Natural killer cell treated with Interleukin-12 subunit alpha and Interleukin-12 subunit beta and Interleukin-15 and Interleukin-18, amount 100 ng/mL, for 72 hours (primary cell): ENCODE results near the gene VEGFA. TPM values are rescaled to one million over a fixed set of nuclear protein-coding genes. Genes with fewer than 3 reads are reported as not detected.

Source experiments
- ATAC-seq, 2 donors: fragments of 150-1000 bp; cut with Tn5 transposase in 1 of 2; sonication (Bioruptor Pico), chemical (Tn5 transposase) in 1 of 2; 2 replicates each; pipeline ENCODE4 v1.10.0; 2021
- DNase-seq: peaks from one replicate; pipeline ENCODE4 v3.0.0; 2022; ENCODE audit warnings: low spot score
- H3K27ac Mint-ChIP-seq, 2 donors: 1 replicate in 1 of 2; 2 replicates in 1 of 2; pipeline ENCODE4 v1.8.0; 2022; ENCODE audit warnings: mixed read lengths in 2 of 2, mild to moderate bottlenecking in 1 of 2, moderate library complexity in 1 of 2
- H3K27me3 Mint-ChIP-seq, 2 donors: 1 replicate in 1 of 2; 2 replicates in 1 of 2; pipeline ENCODE4 v1.8.0; 2022; ENCODE audit warnings: mixed read lengths in 2 of 2
- H3K36me3 Mint-ChIP-seq: one replicate; pipeline ENCODE4 v1.8.0; 2022; ENCODE audit warnings: mixed read lengths
- H3K4me1 Mint-ChIP-seq, 2 donors: 1 replicate in 1 of 2; 2 replicates in 1 of 2; pipeline ENCODE4 v1.8.0; 2022; ENCODE audit warnings: low read depth in 2 of 2, mixed read lengths in 2 of 2, mild to moderate bottlenecking in 1 of 2
- H3K4me3 Mint-ChIP-seq: one replicate; pipeline ENCODE4 v1.8.0; 2022; ENCODE audit warnings: mixed read lengths
- H3K9me3 Mint-ChIP-seq: 2 replicates; pipeline ENCODE4 v1.8.0; 2022; ENCODE audit warnings: mixed read lengths
- total RNA-seq, 2 donors: library from RNA; stranded (reverse); gene quantifications; one replicate each; pipeline ENCODE4 v1.2.3, GENCODE V29; 2022

VEGFA gene
- total RNA-seq, 2 donors from 2014 or later, result 36.8 to 43.0 TPM

GRCh38 chr6:43742931-43743632 lies 26.9 kb upstream of the VEGFA start:
- H3K4me1 Mint-ChIP-seq, result peaks cover 3% of the 10 kb centered on the region in 2 donors
- H3K36me3 Mint-ChIP-seq, result no peaks in the 10 kb centered on the region
- ATAC-seq (no peak), DNase-seq (no peak)
- no peaks in the 10 kb centered on the region for H3K9me3 Mint-ChIP-seq
- no peak overlapping the region for H3K27ac Mint-ChIP-seq
- no peak overlapping the region for H3K4me3 Mint-ChIP-seq
- H3K27me3 Mint-ChIP-seq, result peaks cover 14 to 17% of the 10 kb centered on the region in 2 donors

- no peak for DNase-seq
- Mint-ChIP-seq H3K4me3 (no peak overlapping the region), H3K9me3 (no peaks in the 10 kb centered on the region), H3K4me1 (no peaks in the 10 kb centered on the region), H3K36me3 (no peaks in the 10 kb centered on the region), H3K27me3 (peaks cover 19 to 22% of the 10 kb centered on the region in 2 donors), H3K27ac (no peak overlapping the region)
- no peak for ATAC-seq
These were observed 26.2 kb upstream of the VEGFA start for GRCh38 chr6:43743682-43744381.

- Mint-ChIP-seq H3K36me3 (no peaks in the 10 kb centered on the region), H3K4me3 (no peak overlapping the region), H3K27ac (no peak overlapping the region), H3K9me3 (no peaks in the 10 kb centered on the region), H3K4me1 (no peaks in the 10 kb centered on the region), H3K27me3 (peaks cover 19 to 22% of the 10 kb centered on the region in 2 donors)
- ATAC-seq (no peak), DNase-seq (no peak)
These were observed 25.5 kb upstream of the VEGFA start for GRCh38 chr6:43744491-43744890.

GRCh38 chr6:43744931-43745727 lies 24.9 kb upstream of the VEGFA start:
- Mint-ChIP-seq H3K36me3 (no peaks in the 10 kb centered on the region), H3K27me3 (peaks cover 19 to 22% of the 10 kb centered on the region in 2 donors), H3K9me3 (no peaks in the 10 kb centered on the region), H3K27ac (no peak overlapping the region), H3K4me1 (no peaks in the 10 kb centered on the region), H3K4me3 (no peak overlapping the region)
- ATAC-seq (no peak), DNase-seq (no peak)

GRCh38 chr6:43746071-43746470 lies 23.9 kb upstream of the VEGFA start:
- H3K27ac Mint-ChIP-seq, result no peak overlapping the region
- H3K36me3 Mint-ChIP-seq, result no peaks in the 10 kb centered on the region
- no peaks in the 10 kb centered on the region for H3K9me3 Mint-ChIP-seq
- no peak for DNase-seq
- no peak overlapping the region for H3K4me3 Mint-ChIP-seq
- no peaks in the 10 kb centered on the region for H3K4me1 Mint-ChIP-seq
- no peak for ATAC-seq
- H3K27me3 Mint-ChIP-seq, result peaks cover 19 to 22% of the 10 kb centered on the region in 2 donors

- no peak overlapping the region for H3K27ac Mint-ChIP-seq
- DNase-seq (no peak), ATAC-seq (no peak)
- no peaks in the 10 kb centered on the region for H3K9me3 Mint-ChIP-seq
- no peak overlapping the region for H3K4me3 Mint-ChIP-seq
- no peaks in the 10 kb centered on the region for H3K36me3 Mint-ChIP-seq
- peaks cover 19 to 22% of the 10 kb centered on the region in 2 donors for H3K27me3 Mint-ChIP-seq
- no peaks in the 10 kb centered on the region for H3K4me1 Mint-ChIP-seq
These were observed 23.4 kb upstream of the VEGFA start for GRCh38 chr6:43746613-43747102.

- H3K9me3 Mint-ChIP-seq, result no peaks in the 10 kb centered on the region
- no peaks in the 10 kb centered on the region for H3K4me1 Mint-ChIP-seq
- H3K36me3 Mint-ChIP-seq, result no peaks in the 10 kb centered on the region
- H3K27me3 Mint-ChIP-seq, result peaks cover 19 to 22% of the 10 kb centered on the region in 2 donors
- ATAC-seq, result no peak
- no peak overlapping the region for H3K4me3 Mint-ChIP-seq
- H3K27ac Mint-ChIP-seq, result no peak overlapping the region
- DNase-seq, result no peak
These were observed 22.2 kb upstream of the VEGFA start for GRCh38 chr6:43747784-43748183.

- DNase-seq, result no peak
- no peaks in the 10 kb centered on the region for H3K4me1 Mint-ChIP-seq
- H3K27ac Mint-ChIP-seq, result no peak overlapping the region
- no peaks in the 10 kb centered on the region for H3K9me3 Mint-ChIP-seq
- peaks cover 19 to 26% of the 10 kb centered on the region in 2 donors for H3K27me3 Mint-ChIP-seq
- no peaks in the 10 kb centered on the region for H3K36me3 Mint-ChIP-seq
- H3K4me3 Mint-ChIP-seq, result no peak overlapping the region
- no peak for ATAC-seq
These were observed 21.2 kb upstream of the VEGFA start for GRCh38 chr6:43748765-43749164.

- ATAC-seq, result no peak
- Mint-ChIP-seq H3K4me3 (no peak overlapping the region), H3K36me3 (no peaks in the 10 kb centered on the region), H3K9me3 (no peaks in the 10 kb centered on the region), H3K4me1 (no peaks in the 10 kb centered on the region), H3K27ac (no peak overlapping the region), H3K27me3 (peaks cover 19 to 29% of the 10 kb centered on the region in 2 donors)
- DNase-seq, result no peak
These were observed 20.6 kb upstream of the VEGFA start for GRCh38 chr6:43749461-43749860.

- DNase-seq, result no peak
- Mint-ChIP-seq H3K4me3 (no peak overlapping the region), H3K4me1 (peaks cover 2 to 6% of the 10 kb centered on the region in 2 donors), H3K27ac (no peak overlapping the region), H3K27me3 (peaks cover 23 to 32% of the 10 kb centered on the region in 2 donors), H3K9me3 (no peaks in the 10 kb centered on the region), H3K36me3 (no peaks in the 10 kb centered on the region)
- no peak for ATAC-seq
These were observed 19.4 kb upstream of the VEGFA start for GRCh38 chr6:43750622-43751021.

- no peaks in the 10 kb centered on the region for H3K36me3 Mint-ChIP-seq
- peaks cover 6 to 15% of the 10 kb centered on the region in 2 donors for H3K27me3 Mint-ChIP-seq
- DNase-seq, result no peak
- ATAC-seq, result no peak
- peaks cover 4 to 8% of the 10 kb centered on the region in 2 donors for H3K4me1 Mint-ChIP-seq
- no peak overlapping the region for H3K27ac Mint-ChIP-seq
- H3K9me3 Mint-ChIP-seq, result no peaks in the 10 kb centered on the region
- H3K4me3 Mint-ChIP-seq, result no peak overlapping the region
These were observed 16.3 kb upstream of the VEGFA start for GRCh38 chr6:43753570-43754183.

- H3K27me3 Mint-ChIP-seq, result peaks cover 13 to 15% of the 10 kb centered on the region in 2 donors
- DNase-seq (no peak), ATAC-seq (no peak)
- H3K27ac Mint-ChIP-seq, result no peak overlapping the region
- peaks cover 4 to 8% of the 10 kb centered on the region in 2 donors for H3K4me1 Mint-ChIP-seq
- H3K9me3 Mint-ChIP-seq, result no peaks in the 10 kb centered on the region
- no peak overlapping the region for H3K4me3 Mint-ChIP-seq
- H3K36me3 Mint-ChIP-seq, result no peaks in the 10 kb centered on the region
These were observed 11.9 kb upstream of the VEGFA start for GRCh38 chr6:43757966-43758616.

GRCh38 chr6:43758617-43759050 lies 11.4 kb upstream of the VEGFA start:
- peaks cover 12 to 13% of the 10 kb centered on the region in 2 donors for H3K27me3 Mint-ChIP-seq
- H3K4me1 Mint-ChIP-seq, result peaks cover 4 to 8% of the 10 kb centered on the region in 2 donors
- H3K27ac Mint-ChIP-seq, result no peak overlapping the region
- no peak for ATAC-seq
- H3K4me3 Mint-ChIP-seq, result no peak overlapping the region
- no peaks in the 10 kb centered on the region for H3K9me3 Mint-ChIP-seq
- DNase-seq, result no peak
- no peaks in the 10 kb centered on the region for H3K36me3 Mint-ChIP-seq
